GM21390 (cell line): ENCODE measurements around the gene KLC3.
"Not testable (repeated sequence)": the region's sequence is repeated elsewhere in the genome, so short reads cannot be mapped to it uniquely, and the experiment has no call there.

ENCODE experiments used
- ATAC-seq: cut with Tn5 transposase; IDR thresholded peaks from one replicate; pipeline ENCODE4 v1.9.1; 2021; ENCODE audit not compliant: unreplicated experiment

Gene KLC3

GRCh38 chr19:45340232-45340898 is at the start of gene KLC3:
TSS of gene KLC3 (plus strand) at chr19:45340750. CDS start at chr19:45345542, 4,792 bp downstream.
- no peak for ATAC-seq

GRCh38 chr19:45291834-45292233 is 48.7 kb upstream of the KLC3 start:
- ATAC-seq, result no peak

- no peak for ATAC-seq
These were observed 46.9 kb upstream of the KLC3 start for GRCh38 chr19:45293682-45294081.

GRCh38 chr19:45294291-45295029 is 46.1 kb upstream of the KLC3 start:
- ATAC-seq, result no peak

GRCh38 chr19:45295873-45296272 is 44.7 kb upstream of the KLC3 start:
- ATAC-seq, result no peak

- no peak for ATAC-seq
These were observed 44.2 kb upstream of the KLC3 start for GRCh38 chr19:45296355-45296754.

- ATAC-seq, result no peak
These were observed 42.9 kb upstream of the KLC3 start for GRCh38 chr19:45297674-45298073.

GRCh38 chr19:45298264-45298663 is 42.3 kb upstream of the KLC3 start:
- ATAC-seq, result no peak

- ATAC-seq, result no peak
These were observed 40.8 kb upstream of the KLC3 start for GRCh38 chr19:45299719-45300118.

GRCh38 chr19:45302416-45302815 is 38.1 kb upstream of the KLC3 start:
- ATAC-seq, result no peak

- no peak for ATAC-seq
These were observed 37.1 kb upstream of the KLC3 start for GRCh38 chr19:45303269-45304060.

GRCh38 chr19:45304141-45304926 is 36.2 kb upstream of the KLC3 start:
- ATAC-seq, result no peak

GRCh38 chr19:45305007-45305406 is 35.5 kb upstream of the KLC3 start:
- no peak for ATAC-seq

- ATAC-seq, result no peak
These were observed 35.1 kb upstream of the KLC3 start for GRCh38 chr19:45305421-45305820.

- ATAC-seq, result no peak
These were observed 34.5 kb upstream of the KLC3 start for GRCh38 chr19:45306040-45306439.

GRCh38 chr19:45306518-45307027 is 34.0 kb upstream of the KLC3 start:
- ATAC-seq, result no peak

- no peak for ATAC-seq
These were observed 33.2 kb upstream of the KLC3 start for GRCh38 chr19:45307361-45307760.

- not testable (repeated sequence) for ATAC-seq
These were observed 31.2 kb upstream of the KLC3 start for GRCh38 chr19:45309322-45309721.

GRCh38 chr19:45311621-45312020 is 28.9 kb upstream of the KLC3 start:
- no peak for ATAC-seq

GRCh38 chr19:45312285-45312684 is 28.3 kb upstream of the KLC3 start:
- ATAC-seq, result not testable (repeated sequence)
